ENCODE data around the gene TSPAN11.
"Not testable (repeated sequence)": the region's sequence is repeated elsewhere in the genome, so short reads cannot be mapped to it uniquely, and the experiment has no call there.

Gene TSPAN11

GRCh38 chr12:31005256-31005943 is 78.9 kb downstream of the TSPAN11 start:
- no peak for DNase-seq

DNA sequence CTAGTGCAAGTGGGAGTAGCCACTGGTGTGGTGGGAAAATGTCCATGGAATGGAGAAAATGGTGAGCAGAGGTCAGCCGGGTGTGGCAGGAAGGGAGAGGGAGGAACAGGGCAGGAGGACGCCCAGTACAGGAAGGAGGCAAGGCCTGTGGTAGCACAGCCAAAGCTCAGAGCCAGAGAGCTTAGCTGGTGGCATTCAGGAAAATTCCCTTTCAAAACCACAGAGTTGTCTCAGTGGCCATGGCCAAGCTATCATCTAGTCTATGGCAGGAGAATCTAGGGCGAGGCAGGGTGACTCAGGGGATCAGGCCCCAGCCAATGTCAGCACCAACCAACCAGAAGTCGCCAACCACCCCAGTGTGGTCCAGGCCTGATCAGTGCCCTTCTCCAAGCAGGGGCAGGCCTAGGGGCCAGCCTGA is 79.4 kb downstream of the TSPAN11 start:
- no peak for DNase-seq

GRCh38 chr12:31006416-31007152 is 80.0 kb downstream of the TSPAN11 start:
- DNase-seq, result no peak

- no peak for DNase-seq
These were observed 80.6 kb downstream of the TSPAN11 start for GRCh38 chr12:31007153-31007495.

DNA sequence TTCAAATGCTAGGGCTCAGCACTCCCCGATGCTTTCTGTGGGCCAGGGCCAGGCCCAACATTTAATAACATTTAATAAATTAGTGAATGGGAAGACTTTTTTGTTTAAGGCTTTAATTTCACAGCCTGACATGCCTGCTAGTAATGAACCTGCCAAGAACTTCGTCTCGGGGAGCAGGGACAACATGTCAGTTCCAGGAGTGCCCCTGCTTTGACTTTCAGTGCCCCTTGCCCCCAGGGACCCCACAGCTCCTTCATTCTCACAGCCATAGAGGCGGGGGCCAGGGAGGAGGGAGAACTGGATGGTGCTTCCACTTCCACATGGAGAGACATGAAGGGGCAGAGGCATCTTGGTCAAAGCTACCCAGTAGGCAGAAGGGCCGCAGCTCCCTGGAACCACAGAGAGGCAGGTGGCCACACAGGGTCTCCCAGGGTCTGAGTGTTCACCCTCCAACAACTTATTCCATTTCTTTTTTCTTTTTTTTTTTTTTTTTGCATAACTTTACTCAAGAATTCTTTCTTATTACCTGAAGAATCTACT is 81.2 kb downstream of the TSPAN11 start:
- DNase-seq, result no peak

- no peak for DNase-seq
These were observed 81.8 kb downstream of the TSPAN11 start for GRCh38 chr12:31008241-31008761.

- no peak for DNase-seq
These were observed 82.7 kb downstream of the TSPAN11 start for GRCh38 chr12:31008961-31009840.

GRCh38 chr12:31009976-31010375 is 83.4 kb downstream of the TSPAN11 start:
- DNase-seq, result no peak

DNA sequence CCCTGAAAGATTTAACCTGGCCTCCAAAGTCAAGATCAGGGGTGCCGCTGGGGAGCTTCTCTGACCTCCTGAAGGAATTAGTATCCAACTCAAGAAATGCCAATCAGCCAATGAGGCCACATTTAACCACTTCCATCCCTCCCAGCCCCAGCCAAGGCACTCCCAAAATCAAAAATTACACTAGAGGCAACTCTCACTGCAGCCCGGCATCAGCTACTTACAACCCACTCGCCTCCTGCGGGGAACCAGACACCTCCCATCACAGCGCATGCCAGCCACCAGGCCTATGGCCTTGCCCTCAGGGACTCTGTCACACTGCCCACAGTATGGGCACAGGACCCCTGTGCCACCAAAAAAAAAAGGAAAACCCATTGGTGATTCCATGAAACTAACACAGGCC is 84.8 kb downstream of the TSPAN11 start:
- DNase-seq, result no peak

- DNase-seq, result peak; percentile 36
These were observed 85.4 kb downstream of the TSPAN11 start for GRCh38 chr12:31011746-31012566.

DNA sequence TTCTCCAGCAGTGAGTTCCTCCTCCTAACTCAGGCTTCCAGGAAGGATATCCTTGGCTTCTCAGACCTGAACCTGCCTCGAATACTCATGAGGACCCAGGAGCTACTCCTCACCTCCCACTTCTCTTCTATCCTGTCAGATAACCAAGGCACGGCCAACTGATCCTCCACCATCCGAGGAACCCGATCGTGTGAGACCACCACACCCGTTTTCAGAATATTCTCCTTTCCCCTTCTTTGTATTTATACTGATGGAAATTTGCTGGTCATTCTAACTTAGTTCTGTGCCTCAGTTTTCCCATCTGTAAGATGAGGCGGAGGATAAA is 86.0 kb downstream of the TSPAN11 start:
- DNase-seq, result not testable (repeated sequence)

DNA sequence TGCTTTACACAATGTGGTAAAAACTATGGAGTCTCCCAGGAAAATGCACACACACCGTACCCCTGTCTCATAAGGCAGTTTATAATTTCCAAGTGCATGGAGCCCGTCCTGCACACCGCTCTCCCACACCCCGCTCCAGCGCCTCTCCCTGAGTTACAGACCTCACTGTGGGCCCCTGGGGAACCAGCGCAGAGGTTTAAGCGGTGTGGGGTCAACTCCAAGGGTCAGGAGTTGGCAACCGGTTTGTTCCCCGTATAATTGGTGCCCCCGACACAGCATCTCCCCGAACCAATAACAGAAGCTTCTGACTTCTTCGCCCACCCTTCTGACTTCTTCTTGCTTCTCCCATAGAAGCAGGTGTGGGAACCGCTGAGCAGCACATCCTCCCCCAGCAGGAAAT is 88.7 kb downstream of the TSPAN11 start:
- DNase-seq, result no peak

DNA sequence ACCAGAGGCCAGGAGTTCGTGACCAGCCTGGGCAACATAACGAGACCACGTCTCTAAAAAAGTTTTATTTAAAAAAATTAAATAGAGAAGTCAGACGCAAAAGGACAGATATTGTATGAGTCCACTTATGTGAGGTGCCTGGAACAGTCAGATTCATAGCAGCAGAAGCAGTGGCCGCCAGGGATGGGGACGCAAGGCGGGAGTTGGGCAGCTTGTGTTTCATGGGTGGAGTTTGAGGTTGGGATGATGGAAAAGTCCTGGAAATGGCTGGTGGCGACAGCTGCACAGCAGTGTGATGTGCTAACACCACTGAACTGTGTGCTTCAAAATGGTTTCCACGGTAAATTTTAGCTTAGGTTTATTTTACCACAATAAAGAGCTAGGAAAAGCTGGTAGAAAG is 89.5 kb downstream of the TSPAN11 start:
- no peak for DNase-seq

GRCh38 chr12:31017535-31017934 is 91.0 kb downstream of the TSPAN11 start:
- no peak for DNase-seq

GRCh38 chr12:31018106-31018789 is 91.7 kb downstream of the TSPAN11 start:
- no peak for DNase-seq

GRCh38 chr12:31018790-31019505 is 92.4 kb downstream of the TSPAN11 start:
- DNase-seq, result no peak

- no peak for DNase-seq
These were observed 93.0 kb downstream of the TSPAN11 start for GRCh38 chr12:31019561-31019960.

DNA sequence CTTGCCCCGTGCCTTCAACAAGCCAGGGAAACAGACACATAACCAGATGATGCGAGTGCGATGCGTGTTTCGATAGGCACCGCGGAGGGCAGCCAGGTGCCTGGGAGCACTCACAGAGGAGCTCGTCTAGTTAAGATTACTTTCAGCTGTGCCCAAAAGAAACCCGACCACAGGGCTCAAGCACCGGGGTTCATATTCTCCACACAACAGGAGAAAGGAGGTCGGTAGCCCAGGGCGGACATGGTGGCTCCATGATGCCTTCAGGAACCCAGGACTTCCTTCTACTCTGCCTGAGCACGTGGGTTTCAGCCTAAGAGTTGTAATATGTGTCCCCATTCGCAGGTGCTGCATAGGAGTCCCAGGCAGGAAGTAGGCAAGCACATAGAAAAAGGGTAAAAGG is 93.4 kb downstream of the TSPAN11 start:
- no peak for DNase-seq

- DNase-seq, result no peak
These were observed 94.0 kb downstream of the TSPAN11 start for GRCh38 chr12:31020385-31021166.

DNA sequence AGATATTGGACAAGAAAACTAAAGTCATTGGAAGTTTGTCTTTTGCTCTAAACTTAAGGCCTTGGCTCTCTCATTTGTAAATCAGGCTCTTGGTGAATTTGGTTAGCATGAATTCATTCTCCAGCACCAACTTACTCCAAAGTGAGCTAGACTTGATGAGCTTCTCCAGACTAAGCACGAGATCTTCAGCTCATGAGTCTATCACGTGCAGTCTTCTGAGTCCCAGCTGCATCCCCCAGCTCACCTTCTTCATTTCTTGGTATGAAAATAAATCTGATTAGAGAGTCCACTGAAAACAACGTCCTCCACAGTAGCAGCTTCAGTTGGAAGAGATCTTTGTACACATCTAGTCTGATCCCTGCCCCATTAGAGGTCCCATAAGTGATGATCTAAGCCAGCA is 94.6 kb downstream of the TSPAN11 start:
- no peak for DNase-seq
